HCT116 (cell line): ENCODE data around the gene MDM2. TPM values are rescaled to one million over a fixed set of nuclear protein-coding genes. Genes with fewer than 3 reads are reported as not detected.
"Not testable (repeated sequence)": the region's sequence is repeated elsewhere in the genome, so short reads cannot be mapped to it uniquely, and the experiment has no call there.

ENCODE experiments used
- ATAC-seq: fragments of 200-7000 bp; cut with Tn5 transposase; 2 replicates; pipeline ENCODE4 v1.9.1; 2020; ENCODE audit warnings: mild to moderate bottlenecking, moderate library complexity
- BruUV-seq: library from RNA; stranded (reverse); fragments of 400-500 nt; replicated peaks from 2 replicates; lab custom pipeline; 2021; lab: Mats Ljungman, UMichigan
- CTCF ChIA-PET: fragments of 300-600 bp; sonication (Branson Sonifier 250); formaldehyde crosslinking; loops from one replicate; lab custom pipeline; 2021; ENCODE audit warnings: antibody characterized with exemption; lab: Charles Lee
- POLR2A ChIA-PET: fragments of 300-600, 350-600 bp; sonication (Branson Sonifier 250); formaldehyde crosslinking; loops from one replicate; lab custom pipeline; 2021; ENCODE audit warnings: antibody characterized with exemption; lab: Charles Lee
- RAD21 ChIA-PET, 2 experiments: fragments of 300-600 bp; sonication (Branson Sonifier 250); formaldehyde crosslinking; loops; one replicate each; lab custom pipeline; 2023; ENCODE audit warnings: low total read pairs in 2 of 2; ENCODE audit not compliant: uncharacterized antibody in 2 of 2, unreplicated experiment in 2 of 2, low non-redundant PET in 1 of 2; lab: Charles Lee
- DNase-seq: peaks from one replicate; pipeline ENCODE4 v3.0.0-alpha.2; 2010; ENCODE audit warnings: low read depth, low spot score
- H2AFZ ChIP-seq: fragments of 200-600 bp; shearing (Covaris generic), sonication (generic); 2 replicates; pipeline ENCODE4 v1.6.1; 2017; ENCODE audit warnings: low read depth, mixed run types, mixed read lengths, antibody characterized with exemption, low read length; ENCODE audit not compliant: poor library complexity, severe bottlenecking
- H3K27ac ChIP-seq: 2 replicates; pipeline ENCODE4 v1.5.1; 2012; ENCODE audit warnings: low read depth, low read length
- H3K27me3 ChIP-seq: fragments of 200-600 bp; sonication (generic); 2 replicates; pipeline ENCODE4 v1.6.1; 2016; ENCODE audit warnings: mixed run types, low read length, mixed read lengths; ENCODE audit not compliant: insufficient read depth
- H3K36me3 ChIP-seq, 2 experiments: fragments of 200-500 bp in 1 of 2; fragments of 200-600 bp in 1 of 2; sonication (Bioruptor generic) in 1 of 2; sonication (generic) in 1 of 2; 2 replicates each; pipeline versions ENCODE4 v1.5.1 to v1.6.1; 2014 to 2016; ENCODE audit warnings: low read length in 2 of 2, inconsistent platforms in 1 of 2, mixed read lengths in 1 of 2, mixed run types in 1 of 2; ENCODE audit not compliant: insufficient read depth in 2 of 2, control insufficient read depth in 1 of 2
- H3K4me1 ChIP-seq, 2 experiments: fragments of 200-600 bp in 1 of 2; sonication (generic) in 1 of 2; 2 replicates each; pipeline versions ENCODE4 v1.5.1 to v1.6.1; 2012 to 2017; ENCODE audit warnings: low read length in 2 of 2, inconsistent platforms in 1 of 2, mild to moderate bottlenecking in 1 of 2, mixed read lengths in 1 of 2, mixed run types in 1 of 2, moderate library complexity in 1 of 2; ENCODE audit not compliant: insufficient read depth in 2 of 2, control insufficient read depth in 1 of 2
- H3K4me2 ChIP-seq: fragments of 200-600 bp; sonication (generic); 2 replicates; pipeline ENCODE4 v1.6.1; 2017; ENCODE audit warnings: mixed run types, low read length, mixed read lengths
- H3K4me3 ChIP-seq, 2 experiments: fragments of 200-600 bp in 1 of 2; sonication (generic) in 1 of 2; replicated peaks in 1 of 2; 2 replicates each; pipeline ENCODE4 v1.5.1; 2011 to 2016; ENCODE audit warnings: low read length in 2 of 2, control low read depth in 1 of 2, low read depth in 1 of 2, mild to moderate bottlenecking in 1 of 2, mixed read lengths in 1 of 2, mixed run types in 1 of 2
- H3K79me2 ChIP-seq: fragments of 200-600 bp; sonication (generic); 2 replicates; pipeline ENCODE4 v1.6.1; 2017; ENCODE audit warnings: mild to moderate bottlenecking, mixed run types, low read length, moderate library complexity, mixed read lengths; ENCODE audit not compliant: insufficient read depth
- H3K9ac ChIP-seq: fragments of 200-600 bp; sonication (generic); 2 replicates; pipeline ENCODE4 v1.6.1; 2016; ENCODE audit warnings: low read length, mixed read lengths
- H3K9me2 ChIP-seq: fragments of 200-600 bp; sonication (generic), shearing (Covaris generic); 2 replicates; pipeline ENCODE4 v1.6.1; 2017; ENCODE audit warnings: mixed run types, mild to moderate bottlenecking, moderate library complexity; ENCODE audit not compliant: insufficient read depth
- H3K9me3 ChIP-seq, 2 experiments: fragments of 200-500 bp in 1 of 2; fragments of 200-600 bp in 1 of 2; sonication (Bioruptor generic) in 1 of 2; sonication (generic) in 1 of 2; 2 replicates each; pipeline ENCODE4 v1.6.1; 2014 to 2017; ENCODE audit warnings: low read length in 2 of 2, mixed read lengths in 2 of 2, inconsistent platforms in 1 of 2, low read depth in 1 of 2, mild to moderate bottlenecking in 1 of 2, mixed run types in 1 of 2, moderate library complexity in 1 of 2; ENCODE audit not compliant: control insufficient read depth in 1 of 2, insufficient read depth in 1 of 2
- H4K20me1 ChIP-seq: fragments of 200-600 bp; sonication (generic), shearing (Covaris generic); 2 replicates; pipeline ENCODE4 v1.6.1; 2017; ENCODE audit warnings: mixed run types, mild to moderate bottlenecking, moderate library complexity; ENCODE audit not compliant: insufficient read depth
- CBX3 ChIP-seq: IDR thresholded peaks from 2 replicates; pipeline ENCODE4 v1.6.1; 2012; ENCODE audit warnings: low read depth
- CTCF ChIP-seq, 3 experiments: fragments of 200-600 bp in 1 of 3; sonication (generic) in 1 of 3; IDR thresholded peaks in 2 of 3; conservative IDR thresholded peaks in 1 of 3; 2 replicates each; pipeline ENCODE4 v1.5.1; 2012 to 2017; ENCODE audit warnings: low read depth in 2 of 3, low read length in 2 of 3, antibody characterized with exemption in 1 of 3, borderline replicate concordance in 1 of 3, control low read depth in 1 of 3, mild to moderate bottlenecking in 1 of 3, mixed read lengths in 1 of 3, mixed run types in 1 of 3, moderate library complexity in 1 of 3; ENCODE audit not compliant: insufficient read depth in 1 of 3
- POLR2A ChIP-seq: IDR thresholded peaks from 2 replicates; pipeline ENCODE4 v1.7.0; 2011; ENCODE audit warnings: borderline replicate concordance; ENCODE audit not compliant: insufficient read depth, insufficient read length; ENCODE audit errors: extremely low read depth
- POLR2AphosphoS5 ChIP-seq: IDR thresholded peaks from 2 replicates; pipeline ENCODE4 v1.6.1; 2011; ENCODE audit warnings: mild to moderate bottlenecking, low read depth, low read length, moderate library complexity
- RAD21 ChIP-seq: IDR thresholded peaks from 2 replicates; pipeline ENCODE4 v1.6.1; 2012; ENCODE audit warnings: low read depth, mild to moderate bottlenecking
- REST ChIP-seq: IDR thresholded peaks from 2 replicates; pipeline ENCODE4 v1.6.1; 2012; ENCODE audit warnings: low read depth
- intact Hi-C: fragments of 100-400 bp; cut with micrococcal nuclease; formaldehyde crosslinking; loops from 2 replicates; pipeline ENCODE4 v1.10.0; 2022
- total RNA-seq: library from RNA; stranded (reverse); gene quantifications from one replicate; pipeline ENCODE4 v1.2.1, GENCODE V29; 2021; ENCODE audit not compliant: unreplicated experiment

MDM2 gene
- total RNA-seq, 1 experiment from 2014 or later: 170 TPM

- TF ChIP-seq REST (no peak), RAD21 (no peak), CTCF (IDR thresholded peaks at IDR 0.05 in 2 of 3, conservative IDR thresholded peaks at IDR 0.05 in 1 of 3; ENCODE audit: borderline replicate concordance in 1 of 3, insufficient read depth in 1 of 3, low read depth in 2 of 3, low read length in 2 of 3) (no peak), CBX3 (no peak; the same call in 1 of the 2 replicates), POLR2AphosphoS5 (no peak), POLR2A (no peak)
Observed at GRCh38 chr12:68800294-68800693, 7.7 kb upstream of the MDM2 start (continued).

GRCh38 chr12:68801124-68801523 lies 6.9 kb upstream of the MDM2 start:
- peak overlapping the region; percentile 66 for H3K4me2 ChIP-seq
- peak; percentile 58 for ATAC-seq
- H4K20me1 ChIP-seq, H2AFZ ChIP-seq, H3K27me3 ChIP-seq, DNase-seq, H3K27ac ChIP-seq, H3K36me3 ChIP-seq, intact Hi-C loops, H3K9me3 ChIP-seq, RAD21 ChIA-PET, H3K9me2 ChIP-seq, POLR2A ChIA-PET, H3K79me2 ChIP-seq, CTCF ChIA-PET: not testable (repeated sequence)
- H3K4me3 ChIP-seq: peak overlapping the region in 1 of 2 experiments; percentile 13; a peak in 2 of 4 replicates
- TSS peak; percentile 95 for BruUV-seq
- peaks cover 31 to 46% of the 10 kb centered on the region in 2 experiments for H3K4me1 ChIP-seq
- H3K9ac ChIP-seq: peak overlapping the region; percentile 43

GRCh38 chr12:68802372-68802745 lies 5.6 kb upstream of the MDM2 start:
- RAD21 ChIA-PET, H3K9me3 ChIP-seq, H3K79me2 ChIP-seq, H4K20me1 ChIP-seq, intact Hi-C loops, H3K36me3 ChIP-seq, H3K27me3 ChIP-seq, DNase-seq, BruUV-seq, POLR2A ChIA-PET, H3K9me2 ChIP-seq, ATAC-seq: not testable (repeated sequence)
- H3K4me1 ChIP-seq: peaks cover 37 to 56% of the 10 kb centered on the region in 2 experiments
- CTCF ChIA-PET: interaction anchor here (1.1 kb wide), 1 partner anchor 28 kb away, joined by 3 read pairs; no protein-coding TSS in a partner anchor
- H3K9ac ChIP-seq: peak overlapping the region; percentile 43
- H3K4me2 ChIP-seq: peak overlapping the region; percentile 66
- H3K27ac ChIP-seq: peak overlapping the region; percentile 12; the same call in 1 of the 2 replicates
- H3K4me3 ChIP-seq: 0 out of 4 replicates have a peak overlapping the region, but pooled peaks of 1 of the 2 experiments have one; percentile 31
- H2AFZ ChIP-seq: peak overlapping the region; percentile 93
